GM12878 (cell line): ENCODE data around the gene PGRMC1. TPM values are rescaled to one million over a fixed set of nuclear protein-coding genes. Genes with fewer than 3 reads are reported as not detected.

Experiments used
- ATAC-seq: fragments of 200-7000 bp; cut with Tn5 transposase; 3 replicates; pipeline ENCODE4 v1.9.1; 2020; ENCODE audit warnings: mild to moderate bottlenecking, moderate library complexity
- BruUV-seq: library from RNA; stranded (reverse); fragments of 400-500 nt; replicated peaks from 2 replicates; lab custom pipeline; 2021; lab: Mats Ljungman, UMichigan
- CTCF ChIA-PET: fragments of 300-600 bp; sonication (Branson Sonifier 250); formaldehyde crosslinking; extraction: SDS; loops from one replicate; lab custom pipeline; 2021; ENCODE audit warnings: inconsistent platforms; lab: Yijun Ruan, JAX
- POLR2A ChIA-PET: fragments of 350-600 bp; formaldehyde crosslinking; extraction: SDS; loops from one replicate; lab custom pipeline; 2021; ENCODE audit warnings: inconsistent platforms; lab: Charles Lee
- RAD21 ChIA-PET: fragments of 300-600 bp; sonication (Branson Sonifier 250); formaldehyde crosslinking; loops from one replicate; lab custom pipeline; 2023; ENCODE audit warnings: antibody characterized with exemption; ENCODE audit not compliant: unreplicated experiment; lab: Charles Lee
- SMC1A ChIA-PET: fragments of 300-600 bp; sonication (Branson Sonifier 250); formaldehyde crosslinking; loops from one replicate; lab custom pipeline; 2023; ENCODE audit not compliant: unreplicated experiment, uncharacterized antibody; lab: Charles Lee
- DNase-seq: peaks from one replicate; pipeline ENCODE4 v3.0.0-alpha.2; 2011; ENCODE audit warnings: low read depth, low spot score
- FAIRE-seq: peaks from 3 replicates; lab custom pipeline; 2011; peaks lifted over from hg19 to GRCh38; lab: Jason Lieb, UNC
- H2AFZ ChIP-seq: 2 replicates; pipeline ENCODE4 v1.6.0; 2011; ENCODE audit warnings: low read depth, low read length, control low read depth; ENCODE audit not compliant: control insufficient read depth
- H3K27ac ChIP-seq: 2 replicates; pipeline ENCODE4 v1.5.1; 2011; ENCODE audit warnings: control low read depth; ENCODE audit not compliant: control insufficient read depth, insufficient read depth
- H3K27me3 ChIP-seq, 2 experiments: replicated peaks in 1 of 2; 2 replicates each; pipeline versions ENCODE4 v1.6.0 to v1.6.1; 2011; ENCODE audit warnings: low read length in 1 of 2; ENCODE audit not compliant: control insufficient read depth in 2 of 2, insufficient read depth in 2 of 2
- H3K36me3 ChIP-seq, 2 experiments: 2 replicates each; pipeline ENCODE4 v1.5.1; 2011; ENCODE audit warnings: low read length in 1 of 2; ENCODE audit not compliant: control insufficient read depth in 2 of 2, insufficient read depth in 2 of 2
- H3K4me1 ChIP-seq: 2 replicates; pipeline ENCODE4 v1.6.1; 2011; ENCODE audit warnings: mild to moderate bottlenecking, low read length, moderate library complexity, mixed read lengths; ENCODE audit not compliant: control insufficient read depth, insufficient read depth
- H3K4me2 ChIP-seq: 2 replicates; pipeline ENCODE4 v1.6.0; 2011; ENCODE audit warnings: control low read depth; ENCODE audit not compliant: control insufficient read depth, insufficient read depth
- H3K4me3 ChIP-seq: fragments of 200-600 bp; sonication (generic); 2 replicates; pipeline ENCODE4 v1.5.1; 2016
- H3K79me2 ChIP-seq: 2 replicates; pipeline ENCODE4 v1.6.0; 2011; ENCODE audit warnings: low read length; ENCODE audit not compliant: control insufficient read depth, insufficient read depth
- H3K9ac ChIP-seq: 2 replicates; pipeline ENCODE4 v1.8.0; 2011; ENCODE audit warnings: low read length, control low read depth, mixed read lengths; ENCODE audit not compliant: control insufficient read depth, insufficient read depth
- H3K9me3 ChIP-seq: replicated peaks from 3 replicates; pipeline ENCODE4 v1.5.1; 2011; ENCODE audit warnings: mild to moderate bottlenecking, low read length; ENCODE audit not compliant: control insufficient read depth, insufficient read depth
- H4K20me1 ChIP-seq: 2 replicates; pipeline ENCODE4 v1.6.0; 2011; ENCODE audit not compliant: control insufficient read depth, insufficient read depth
- RAD21 ChIP-seq: IDR thresholded peaks from 2 replicates; pipeline ENCODE4 v1.6.1; 2011; ENCODE audit warnings: mild to moderate bottlenecking, low read depth, low read length, moderate library complexity; ENCODE audit not compliant: insufficient read depth
- RFX5 ChIP-seq: IDR thresholded peaks from 2 replicates; pipeline ENCODE4 v1.6.1; 2011; ENCODE audit warnings: low read depth, low read length, improper control_type of control experiment
- ZNF217 ChIP-seq: fragments of 450-650 bp; IDR thresholded peaks from 2 replicates; pipeline ENCODE4 v1.6.1; 2017; ENCODE audit warnings: antibody characterized with exemption, mild to moderate bottlenecking
- WGBS: methylation state at CpG from one replicate; pipeline ENCODE4 v1.1.6; 2016; ENCODE audit warnings: low lambda C conversion rate; ENCODE audit not compliant: insufficient replicate concordance, insufficient coverage; ENCODE audit errors: missing lambda C conversion rate; 5-methylcytosine and 5-hydroxymethylcytosine counted together
- in situ Hi-C: fragments of 300-500 bp; cut with MboI; formaldehyde crosslinking; loops from 9 replicates; pipeline ENCODE4 v1.14.3; 2018; ENCODE audit warnings: mixed read lengths
- intact Hi-C: fragments of 100-400 bp; cut with micrococcal nuclease; formaldehyde crosslinking; loops from one replicate; pipeline ENCODE4 v1.14.2; 2022; ENCODE audit not compliant: unreplicated experiment
- polyA plus RNA-seq, 11 experiments: library from polyadenylated mRNA; depleted of rRNA in 4 of 11; unstranded in 6 of 11; stranded (reverse) in 5 of 11; fragments of >200 nt; fragmentation: Nextera tagmentation in 4 of 11; fragmentation: Illumina TruSeq in 1 of 11; extraction: Ambion mirVana in 4 of 11; extraction: Trizol in 1 of 11; gene quantifications; 1 replicate in 1 of 11; 2 replicates in 10 of 11; pipeline versions ENCODE4 v1.2.1 to v1.2.3, GENCODE V29; 2011 to 2016; ENCODE audit warnings: inconsistent platforms in 2 of 11, missing spikeins in 2 of 11, low read depth in 1 of 11
- total RNA-seq, 4 experiments: library from RNA; depleted of rRNA in 3 of 4; stranded (reverse); fragments of >200 nt in 3 of 4; fragmentation: Illumina TruSeq in 1 of 4; extraction: Trizol in 1 of 4; gene quantifications; 2 replicates each; pipeline versions ENCODE4 v1.2.1 to v1.2.3, GENCODE V29; 2013 to 2021
- TF ChIP-seq, protein P1 (sequence below): fragments of 150-350 bp; IDR thresholded peaks from 2 replicates; pipeline ENCODE4 v1.6.1; 2014; ENCODE audit warnings: mild to moderate bottlenecking, low read depth, low read length
- TF ChIP-seq, protein P2 (sequence below): fragments of 450-650 bp; IDR thresholded peaks from 2 replicates; pipeline ENCODE4 v1.6.1; 2016; ENCODE audit warnings: mild to moderate bottlenecking
- TF ChIP-seq, protein P3 (sequence below), 3 experiments: IDR thresholded peaks in 2 of 3; conservative IDR thresholded peaks in 1 of 3; 2 replicates each; pipeline ENCODE4 v1.5.1; 2011; ENCODE audit warnings: low read depth in 3 of 3, low read length in 3 of 3, mild to moderate bottlenecking in 3 of 3, control low read depth in 2 of 3, moderate library complexity in 2 of 3, inconsistent platforms in 1 of 3, mixed read lengths in 1 of 3; ENCODE audit not compliant: control insufficient read depth in 2 of 3, insufficient read depth in 1 of 3; ENCODE audit errors: extremely low read depth in 1 of 3

Gene PGRMC1
- total and polyA plus RNA-seq, 10 of the 15 experiments (the other 5 are each of a cell fraction or from before 2014, with no cell fraction given), result 13.6 to 60.9 (median 43.3) TPM

DNA sequence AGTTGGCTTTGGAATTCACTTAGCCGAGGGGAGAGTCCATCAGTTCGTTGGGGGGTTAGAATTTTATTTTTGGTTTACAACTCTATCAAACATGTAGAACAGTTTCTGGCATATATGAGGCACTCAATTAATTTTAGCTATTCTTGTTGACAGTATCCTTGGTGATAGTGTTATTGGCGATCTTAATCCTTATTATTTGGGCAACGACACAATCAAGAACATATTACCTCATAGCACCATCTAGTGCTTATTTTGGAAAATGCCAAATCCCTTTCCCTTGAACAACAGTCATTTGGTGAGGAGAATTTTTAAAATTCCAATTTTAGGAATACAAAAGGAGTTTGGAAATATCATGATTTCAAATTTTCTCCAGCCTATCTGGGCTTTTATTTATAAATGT is 17.9 kb upstream of the PGRMC1 start:
- H3K79me2 ChIP-seq, result no peaks in the 10 kb centered on the region
- H3K9ac ChIP-seq, result no peak overlapping the region
- no peaks in the 10 kb centered on the region; a peak in 3 of 4 replicates for H3K27me3 ChIP-seq
- ChIA-PET POLR2A (no interaction called here), RAD21 (no interaction called here), SMC1A (interaction anchor here (1.1 kb wide), 1 partner anchor 99 kb away, joined by 5 read pairs; no protein-coding TSS in a partner anchor), CTCF (interaction anchor here (1.6 kb wide), 1 partner anchor 98 kb away, joined by 5 read pairs; no protein-coding TSS in a partner anchor)
- TF ChIP-seq, protein P1, sequence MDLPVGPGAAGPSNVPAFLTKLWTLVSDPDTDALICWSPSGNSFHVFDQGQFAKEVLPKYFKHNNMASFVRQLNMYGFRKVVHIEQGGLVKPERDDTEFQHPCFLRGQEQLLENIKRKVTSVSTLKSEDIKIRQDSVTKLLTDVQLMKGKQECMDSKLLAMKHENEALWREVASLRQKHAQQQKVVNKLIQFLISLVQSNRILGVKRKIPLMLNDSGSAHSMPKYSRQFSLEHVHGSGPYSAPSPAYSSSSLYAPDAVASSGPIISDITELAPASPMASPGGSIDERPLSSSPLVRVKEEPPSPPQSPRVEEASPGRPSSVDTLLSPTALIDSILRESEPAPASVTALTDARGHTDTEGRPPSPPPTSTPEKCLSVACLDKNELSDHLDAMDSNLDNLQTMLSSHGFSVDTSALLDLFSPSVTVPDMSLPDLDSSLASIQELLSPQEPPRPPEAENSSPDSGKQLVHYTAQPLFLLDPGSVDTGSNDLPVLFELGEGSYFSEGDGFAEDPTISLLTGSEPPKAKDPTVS, result no peak
- no peak for TF ChIP-seq RFX5
- no peak for TF ChIP-seq ZNF217
- TF ChIP-seq, protein P2, sequence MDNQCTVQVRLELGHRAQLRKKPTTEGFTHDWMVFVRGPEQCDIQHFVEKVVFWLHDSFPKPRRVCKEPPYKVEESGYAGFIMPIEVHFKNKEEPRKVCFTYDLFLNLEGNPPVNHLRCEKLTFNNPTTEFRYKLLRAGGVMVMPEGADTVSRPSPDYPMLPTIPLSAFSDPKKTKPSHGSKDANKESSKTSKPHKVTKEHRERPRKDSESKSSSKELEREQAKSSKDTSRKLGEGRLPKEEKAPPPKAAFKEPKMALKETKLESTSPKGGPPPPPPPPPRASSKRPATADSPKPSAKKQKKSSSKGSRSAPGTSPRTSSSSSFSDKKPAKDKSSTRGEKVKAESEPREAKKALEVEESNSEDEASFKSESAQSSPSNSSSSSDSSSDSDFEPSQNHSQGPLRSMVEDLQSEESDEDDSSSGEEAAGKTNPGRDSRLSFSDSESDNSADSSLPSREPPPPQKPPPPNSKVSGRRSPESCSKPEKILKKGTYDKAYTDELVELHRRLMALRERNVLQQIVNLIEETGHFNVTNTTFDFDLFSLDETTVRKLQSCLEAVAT, result no peak
- TF ChIP-seq, protein P3, sequence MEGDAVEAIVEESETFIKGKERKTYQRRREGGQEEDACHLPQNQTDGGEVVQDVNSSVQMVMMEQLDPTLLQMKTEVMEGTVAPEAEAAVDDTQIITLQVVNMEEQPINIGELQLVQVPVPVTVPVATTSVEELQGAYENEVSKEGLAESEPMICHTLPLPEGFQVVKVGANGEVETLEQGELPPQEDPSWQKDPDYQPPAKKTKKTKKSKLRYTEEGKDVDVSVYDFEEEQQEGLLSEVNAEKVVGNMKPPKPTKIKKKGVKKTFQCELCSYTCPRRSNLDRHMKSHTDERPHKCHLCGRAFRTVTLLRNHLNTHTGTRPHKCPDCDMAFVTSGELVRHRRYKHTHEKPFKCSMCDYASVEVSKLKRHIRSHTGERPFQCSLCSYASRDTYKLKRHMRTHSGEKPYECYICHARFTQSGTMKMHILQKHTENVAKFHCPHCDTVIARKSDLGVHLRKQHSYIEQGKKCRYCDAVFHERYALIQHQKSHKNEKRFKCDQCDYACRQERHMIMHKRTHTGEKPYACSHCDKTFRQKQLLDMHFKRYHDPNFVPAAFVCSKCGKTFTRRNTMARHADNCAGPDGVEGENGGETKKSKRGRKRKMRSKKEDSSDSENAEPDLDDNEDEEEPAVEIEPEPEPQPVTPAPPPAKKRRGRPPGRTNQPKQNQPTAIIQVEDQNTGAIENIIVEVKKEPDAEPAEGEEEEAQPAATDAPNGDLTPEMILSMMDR (IDR thresholded peaks at IDR 0.05 in 2 of 3, conservative IDR thresholded peaks at IDR 0.05 in 1 of 3; ENCODE audit: control insufficient read depth in 2 of 3, extremely low read depth in 1 of 3, insufficient read depth in 1 of 3, low read depth in 3 of 3, low read length in 3 of 3), result peak in 2 of 3 experiments; percentile 39 to 40; a peak in 4 of 6 replicates
- TF ChIP-seq RAD21, result peak; percentile 48
- WGBS, result 9% methylated on average over 4 of the region's 4 CpGs
- no peaks in the 10 kb centered on the region for H4K20me1 ChIP-seq
- no peaks in the 10 kb centered on the region for H3K4me1 ChIP-seq
- intact Hi-C loops (loop anchor here (5.0 kb wide), 1 partner anchor 101 kb away; no protein-coding TSS in a partner anchor), in situ Hi-C loops (no loop called here)
- H3K4me2 ChIP-seq, result no peak overlapping the region
- ATAC-seq, result no peak
- no peak for DNase-seq
- no peak overlapping the region for H3K27ac ChIP-seq
- no peak overlapping the region for H3K4me3 ChIP-seq
- FAIRE-seq, result no peak
- no peaks in the 10 kb centered on the region for H3K36me3 ChIP-seq
- BruUV-seq, result no TSS peak
- no peaks in the 10 kb centered on the region for H3K9me3 ChIP-seq
- H2AFZ ChIP-seq, result no peak overlapping the region
